HG03558 (cell line): ENCODE data around the gene TMC4.
"Not testable (repeated sequence)": the region's sequence is repeated elsewhere in the genome, so short reads cannot be mapped to it uniquely, and the experiment has no call there.

ENCODE experiments used
- ATAC-seq: cut with Tn5 transposase; IDR thresholded peaks from one replicate; pipeline ENCODE4 v1.9.1; 2021; ENCODE audit warnings: moderate number of reproducible peaks; ENCODE audit not compliant: unreplicated experiment; ENCODE audit errors: extremely low read depth

Gene TMC4

GRCh38 chr19:54204767-54205468, 32.0 kb upstream of the TMC4 start:
- no peak for ATAC-seq

DNA sequence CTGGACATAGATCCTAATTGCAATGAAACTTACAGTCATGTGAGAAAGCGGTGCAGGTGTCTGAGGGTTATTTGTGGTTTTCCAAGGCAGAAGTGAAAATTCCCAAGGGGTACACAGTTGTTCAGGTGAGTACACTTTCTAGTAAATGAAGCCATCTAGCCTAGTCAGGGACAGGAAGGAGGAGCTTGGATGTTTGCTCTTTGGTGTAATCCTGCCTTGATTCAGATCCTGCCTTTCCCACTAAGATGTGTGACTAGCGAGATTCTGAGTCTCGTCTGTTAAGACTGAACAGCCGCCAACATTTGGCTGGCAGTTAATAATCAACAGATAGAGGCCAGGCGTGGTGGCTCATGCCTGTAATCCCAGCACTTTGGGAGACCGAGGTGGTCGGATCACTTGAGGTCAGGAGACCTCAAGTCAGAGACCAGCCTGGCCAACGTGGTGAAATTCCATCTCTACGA, 30.2 kb upstream of the TMC4 start:
- no peak for ATAC-seq

DNA sequence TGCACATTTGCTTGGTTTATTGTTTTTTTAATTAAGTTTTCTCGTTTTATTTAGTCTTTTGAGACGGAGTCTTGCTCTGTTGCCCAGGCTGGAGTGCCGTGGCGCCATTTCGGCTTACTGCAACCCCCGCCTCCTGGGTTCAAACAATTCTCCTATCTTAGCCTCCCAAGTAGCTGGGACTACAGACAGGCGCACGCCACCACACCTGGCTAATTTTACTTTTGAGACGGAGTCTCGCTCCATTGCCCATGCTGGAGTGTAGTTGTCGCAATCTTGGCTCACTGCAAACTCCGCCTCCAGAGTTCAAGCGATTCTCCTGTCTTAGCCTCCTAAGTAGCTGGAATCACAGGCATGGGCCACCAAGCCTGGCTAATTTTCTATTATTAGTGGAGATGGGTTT, 29.0 kb upstream of the TMC4 start:
- no peak for ATAC-seq

DNA sequence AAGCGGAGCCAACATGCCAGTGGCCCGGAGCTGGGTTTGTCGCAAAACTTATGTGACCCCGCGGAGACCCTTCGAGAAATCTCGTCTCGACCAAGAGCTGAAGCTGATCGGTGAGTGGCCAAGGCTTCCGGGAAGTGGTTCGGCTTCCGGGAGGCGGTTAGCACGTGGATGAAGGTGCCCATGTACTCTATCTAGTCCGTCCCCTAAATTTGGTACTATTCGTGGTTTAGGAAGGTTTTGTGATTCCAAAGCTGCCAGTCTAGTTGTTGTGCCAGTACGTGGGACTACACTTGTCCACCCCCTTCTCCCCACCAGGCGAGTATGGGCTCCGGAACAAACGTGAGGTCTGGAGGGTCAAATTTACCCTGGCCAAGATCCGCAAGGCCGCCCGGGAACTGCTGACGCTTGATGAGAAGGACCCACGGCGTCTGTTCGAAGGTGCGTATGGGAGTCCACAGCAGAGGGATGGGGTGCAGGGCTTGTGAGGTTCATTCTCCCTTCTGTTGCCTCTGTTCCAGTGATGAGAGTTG, 28.3 kb upstream of the TMC4 start:
- ATAC-seq: no peak

GRCh38 chr19:54199401-54199800, 26.4 kb upstream of the TMC4 start:
- no peak for ATAC-seq

GRCh38 chr19:54197121-54197520, 24.2 kb upstream of the TMC4 start:
- no peak for ATAC-seq

GRCh38 chr19:54196536-54196935, 23.6 kb upstream of the TMC4 start:
- no peak for ATAC-seq

DNA sequence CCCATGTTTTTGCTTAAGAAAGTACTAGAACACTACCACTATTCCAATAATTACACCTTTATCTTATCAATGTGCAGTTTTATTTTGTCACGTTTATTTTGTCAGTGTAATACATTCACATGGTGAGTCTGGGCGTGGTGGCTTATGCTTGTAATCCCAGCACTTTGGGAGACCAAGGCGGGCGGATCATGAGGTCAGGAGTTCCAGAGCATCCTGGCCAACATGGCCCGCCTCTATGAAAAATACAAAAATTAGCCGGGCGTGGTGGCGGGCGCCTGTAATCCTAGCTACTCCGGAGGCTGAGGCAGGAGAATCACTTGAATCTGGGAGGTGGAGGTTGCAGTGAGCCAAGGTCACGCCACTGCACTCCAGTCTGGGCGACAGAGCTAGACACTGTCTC, 21.5 kb upstream of the TMC4 start:
- not testable (repeated sequence) for ATAC-seq

GRCh38 chr19:54193011-54193410, 20.1 kb upstream of the TMC4 start:
- no peak for ATAC-seq

DNA sequence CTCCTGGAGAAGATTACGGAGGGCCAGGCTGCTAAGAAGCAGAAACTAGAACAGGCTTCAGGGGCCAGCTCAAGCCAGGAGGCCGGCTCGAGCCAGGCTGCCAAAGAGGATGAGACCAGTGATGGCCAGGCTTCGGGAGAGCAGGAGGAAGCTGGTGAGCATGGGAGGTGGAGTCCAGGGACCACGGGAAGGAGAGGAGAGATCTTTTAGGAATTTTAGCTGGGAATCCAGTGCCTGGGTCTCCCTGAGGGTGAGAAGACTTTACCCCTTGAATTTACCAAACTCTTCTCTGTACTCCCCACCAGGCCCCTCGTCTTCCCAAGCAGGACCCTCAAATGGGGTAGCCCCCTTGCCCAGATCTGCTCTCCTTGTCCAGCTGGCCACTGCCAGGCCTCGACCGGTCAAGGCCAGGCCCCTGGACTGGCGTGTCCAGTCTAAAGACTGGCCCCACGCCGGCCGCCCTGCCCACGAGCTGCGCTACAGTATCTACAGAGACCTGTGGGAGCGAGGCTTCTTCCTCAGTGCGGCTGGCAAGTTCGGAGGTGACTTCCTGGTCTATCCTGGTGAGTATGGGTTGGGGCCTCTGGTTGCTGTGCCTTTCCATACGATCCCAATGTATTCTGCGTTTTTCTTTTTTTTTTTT, 19.0 kb upstream of the TMC4 start:
- no peak for ATAC-seq

DNA sequence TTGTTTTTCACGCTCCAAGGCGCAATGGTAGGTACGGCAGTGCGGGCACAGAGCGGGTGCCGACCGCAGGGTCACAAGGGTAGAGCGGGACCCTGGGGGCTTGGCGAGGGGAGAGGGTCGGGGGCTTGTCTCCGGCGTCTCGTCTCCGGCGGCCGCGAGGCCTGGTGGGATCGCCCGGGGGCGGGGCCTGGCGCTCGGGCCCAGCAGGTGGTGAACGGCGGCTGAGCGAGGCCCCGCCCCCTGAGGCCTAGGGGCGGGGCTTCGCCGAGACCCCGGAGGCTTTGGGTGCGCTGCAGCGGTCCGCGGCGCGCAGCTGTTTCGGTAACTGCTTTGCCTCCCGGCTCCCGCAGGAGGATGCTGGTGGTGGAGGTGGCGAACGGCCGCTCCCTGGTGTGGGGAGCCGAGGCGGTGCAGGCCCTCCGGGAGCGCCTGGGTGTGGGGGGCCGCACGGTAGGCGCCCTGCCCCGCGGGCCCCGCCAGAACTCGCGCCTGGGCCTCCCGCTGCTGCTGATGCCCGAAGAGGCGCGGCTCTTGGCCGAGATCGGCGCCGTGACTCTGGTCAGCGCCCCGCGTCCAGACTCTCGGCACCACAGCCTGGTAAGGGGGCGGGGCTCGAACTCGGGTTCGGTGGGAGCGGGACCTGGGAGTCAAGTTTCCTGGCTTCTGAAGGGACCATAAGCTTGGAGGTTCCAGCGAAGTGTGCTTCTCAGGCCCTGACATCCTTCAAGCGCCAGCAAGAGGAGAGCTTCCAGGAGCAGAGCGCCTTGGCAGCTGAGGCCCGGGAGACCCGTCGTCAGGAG, 18.3 kb upstream of the TMC4 start, which contains the start of gene TSEN34:
TSEN34 (plus strand) TSS at position 298 of the 800 bp plus-strand sequence; CDS start at position 355, 57 bp downstream.
- ATAC-seq: peak; percentile 11

- ATAC-seq: peak; percentile 26
Measured at GRCh38 chr19:54190503-54191010, 17.6 kb upstream of the TMC4 start.

DNA sequence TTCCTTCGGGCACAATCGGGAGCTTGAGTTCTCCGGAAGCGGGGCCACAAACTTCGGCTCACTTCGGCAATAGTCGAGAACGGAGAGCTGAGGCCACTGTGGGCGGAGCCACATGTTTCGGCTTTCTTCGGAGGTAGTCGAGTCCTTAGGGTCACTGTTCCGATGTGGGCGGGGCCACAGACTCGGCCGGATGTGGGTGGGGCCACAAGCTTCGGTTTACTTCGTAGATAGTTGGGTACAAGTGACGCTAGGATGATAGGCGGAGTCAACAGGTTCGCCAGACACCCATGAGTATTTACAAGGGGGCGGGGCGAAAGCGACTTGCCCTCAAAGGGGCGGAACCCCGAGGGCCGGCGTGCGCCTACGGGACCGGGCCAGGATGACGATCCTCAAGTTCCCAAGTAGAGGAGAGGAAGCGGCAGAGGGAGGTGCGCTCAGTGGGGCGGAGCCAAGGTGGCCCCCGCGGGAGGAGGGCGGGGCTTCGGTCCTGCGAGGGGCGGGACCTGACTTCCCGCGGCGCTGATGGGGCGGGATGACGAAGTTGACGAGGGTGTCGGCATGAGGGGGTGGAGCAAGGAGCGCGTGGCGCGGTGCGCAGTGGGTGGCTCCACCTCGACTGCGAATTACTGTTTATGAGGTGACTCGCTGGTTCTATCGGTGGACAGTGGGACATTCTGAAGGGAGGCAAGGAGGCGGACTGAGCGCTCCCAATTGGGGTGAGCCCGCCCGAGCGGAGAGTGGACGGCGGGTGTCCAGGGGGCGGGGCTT, 17.0 kb upstream of the TMC4 start:
- ATAC-seq: peak; percentile 23

DNA sequence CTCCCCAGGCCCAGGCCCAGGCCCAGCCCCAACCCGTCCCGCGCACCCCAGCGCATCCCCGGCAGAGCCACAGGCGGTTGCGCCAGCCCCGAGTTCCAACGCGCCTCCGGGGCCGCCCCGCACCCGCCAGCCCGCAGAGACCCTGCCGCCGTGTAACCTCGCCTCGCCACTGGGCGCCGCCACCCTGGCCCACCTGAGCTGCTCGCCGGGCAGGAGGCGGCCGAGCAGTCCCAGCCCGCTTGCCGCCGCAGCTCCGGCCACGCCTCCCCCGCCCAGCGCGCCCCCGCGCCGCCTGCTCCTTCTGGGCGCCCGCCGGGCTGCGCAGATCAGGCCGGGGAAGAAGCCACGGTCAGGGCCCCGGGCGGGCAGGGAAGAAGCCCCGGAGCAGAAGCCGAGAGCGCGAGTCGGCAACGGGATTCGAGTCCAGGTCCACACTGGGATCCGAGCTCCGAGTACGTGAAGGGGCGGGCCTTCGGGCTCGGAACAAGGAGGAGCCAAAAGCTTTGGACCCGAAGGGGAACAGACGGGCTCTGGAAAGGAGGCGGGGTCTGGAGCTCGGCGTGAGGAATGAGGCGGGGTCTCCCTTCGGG, 16.3 kb upstream of the TMC4 start, which contains the start of gene MBOAT7:
MBOAT7 (minus strand) TSS at position 436 of the 590 bp plus-strand sequence. CDS start 1,072 bp downstream, outside the sequence.
- ATAC-seq: peak; percentile 8

GRCh38 chr19:54188215-54188871, 15.4 kb upstream of the TMC4 start:
- no peak for ATAC-seq

DNA sequence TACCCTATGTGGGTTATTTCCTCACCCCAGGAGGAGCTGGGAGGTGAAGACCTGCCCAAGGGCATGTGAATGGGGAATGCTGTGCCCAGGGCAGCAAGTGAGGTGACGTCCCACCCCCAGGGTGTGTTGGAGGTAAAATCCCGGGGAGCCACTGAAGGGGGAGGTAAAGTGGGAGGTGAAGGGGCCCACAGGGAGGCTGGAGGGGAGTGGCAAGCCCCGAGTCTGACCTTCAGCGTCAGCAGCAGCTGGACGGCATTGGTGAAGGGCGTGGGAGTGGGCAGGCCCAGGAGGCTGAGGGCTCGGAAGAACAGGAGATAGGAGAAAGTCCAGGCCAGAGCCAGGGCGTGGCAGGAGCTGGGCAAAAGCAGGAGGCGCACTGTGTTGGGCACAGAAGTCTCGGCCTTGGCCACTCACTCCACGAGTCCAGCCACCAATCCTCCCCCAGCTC, 14.0 kb upstream of the TMC4 start:
- no peak for ATAC-seq

GRCh38 chr19:54186351-54186750, 13.4 kb upstream of the TMC4 start:
- no peak for ATAC-seq

DNA sequence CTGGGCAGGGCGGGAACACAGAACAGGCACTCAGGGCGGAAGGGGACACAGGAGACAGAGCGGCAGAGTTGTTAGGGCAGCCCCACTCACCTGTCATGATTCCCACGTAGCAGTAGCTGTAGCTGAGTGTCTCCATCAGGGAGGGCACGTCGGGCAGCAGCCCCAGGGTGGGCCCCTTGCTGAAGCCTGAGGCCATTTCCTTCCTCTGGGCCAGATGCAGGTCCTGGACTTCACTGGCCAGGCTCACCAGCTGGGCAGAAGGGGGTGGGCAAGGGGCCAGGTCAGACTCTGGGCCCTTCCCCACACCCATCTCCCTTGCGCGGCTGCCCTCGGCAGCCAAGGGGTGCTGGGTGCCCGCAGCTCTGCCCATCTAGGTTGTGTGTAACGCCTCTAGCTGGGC, 10.5 kb upstream of the TMC4 start:
- ATAC-seq: no peak

- ATAC-seq: not testable (repeated sequence)
Measured at GRCh38 chr19:54181894-54182293, 8.9 kb upstream of the TMC4 start.
